A673 (cell line): Measurements from ENCODE around the gene DOCK8. TPM values are rescaled to one million over a fixed set of nuclear protein-coding genes. Genes with fewer than 3 reads are reported as not detected.

Experiments used
- BruUV-seq: library from RNA; stranded (reverse); fragments of 400-500 nt; replicated peaks from 2 replicates; lab custom pipeline; 2021; lab: Mats Ljungman, UMichigan
- CTCF ChIA-PET: fragments of 300-600 bp; sonication (Branson Sonifier 250); formaldehyde crosslinking; loops from one replicate; lab custom pipeline; 2022; ENCODE audit warnings: antibody characterized with exemption; lab: Charles Lee
- POLR2A ChIA-PET: fragments of 300-600 bp; sonication (Branson Sonifier 250); formaldehyde crosslinking; loops from one replicate; lab custom pipeline; 2022; ENCODE audit warnings: antibody characterized with exemption; ENCODE audit not compliant: low non-redundant PET; lab: Charles Lee
- DNase-seq: peaks from one replicate; pipeline ENCODE4 v3.0.0-alpha.2; 2015; ENCODE audit warnings: low spot score
- H3K27ac ChIP-seq: fragments of 200-600 bp; sonication (generic); 2 replicates; pipeline ENCODE4 v1.5.1; 2016; ENCODE audit warnings: mixed run types, low read depth, mild to moderate bottlenecking, mixed read lengths, antibody characterized with exemption, low read length; ENCODE audit not compliant: poor library complexity, severe bottlenecking
- H3K27me3 ChIP-seq: fragments of 200-600 bp; sonication (generic); replicated peaks from 2 replicates; pipeline ENCODE4 v1.6.1; 2017; ENCODE audit warnings: mixed run types, low read depth, mild to moderate bottlenecking, mixed read lengths, antibody characterized with exemption, low read length; ENCODE audit not compliant: insufficient read depth, poor library complexity
- H3K36me3 ChIP-seq: fragments of 200-600 bp; sonication (generic); 2 replicates; pipeline ENCODE4 v1.6.1; 2016; ENCODE audit warnings: mixed run types, mild to moderate bottlenecking, mixed read lengths, antibody characterized with exemption, low read length; ENCODE audit not compliant: insufficient read depth, poor library complexity, severe bottlenecking
- H3K4me1 ChIP-seq: fragments of 200-600 bp; sonication (generic); 2 replicates; pipeline ENCODE4 v1.6.1; 2017; ENCODE audit warnings: mixed run types, mild to moderate bottlenecking, mixed read lengths, antibody characterized with exemption, low read length; ENCODE audit not compliant: insufficient read depth, poor library complexity, severe bottlenecking
- H3K4me3 ChIP-seq: fragments of 200-600 bp; sonication (generic); 2 replicates; pipeline ENCODE4 v1.5.1; 2016; ENCODE audit warnings: low read depth, mixed run types, mild to moderate bottlenecking, mixed read lengths, low read length; ENCODE audit not compliant: poor library complexity, severe bottlenecking
- H3K9me3 ChIP-seq: fragments of 200-600 bp; sonication (generic); 2 replicates; pipeline ENCODE4 v1.6.1; 2016; ENCODE audit warnings: mixed run types, low read depth, mild to moderate bottlenecking, mixed read lengths, antibody characterized with exemption, low read length; ENCODE audit not compliant: poor library complexity, severe bottlenecking
- EZH2 ChIP-seq: fragments of 200-600 bp; sonication (generic); IDR thresholded peaks from 2 replicates; pipeline ENCODE4 v1.6.1; 2017; ENCODE audit warnings: borderline replicate concordance, low read depth, mild to moderate bottlenecking, mixed read lengths, antibody characterized with exemption, low read length; ENCODE audit not compliant: poor library complexity, severe bottlenecking
- intact Hi-C: fragments of 100-400 bp; cut with micrococcal nuclease; formaldehyde crosslinking; loops from one replicate; pipeline ENCODE4 v1.10.0; 2022; ENCODE audit not compliant: unreplicated experiment
- total RNA-seq: library from RNA; stranded (reverse); gene quantifications from 2 replicates; pipeline ENCODE4 v1.2.3, GENCODE V29; 2021
- TF ChIP-seq, protein P1 (sequence below): fragments of 300-800, 200-600 bp; sonication (generic); conservative IDR thresholded peaks from 2 replicates; pipeline ENCODE4 v1.5.1; 2017; ENCODE audit warnings: low read depth, mild to moderate bottlenecking, antibody characterized with exemption, low read length, moderate library complexity, mixed read lengths

DOCK8 gene
- total RNA-seq, 1 experiment from 2014 or later, result not detected

DNA sequence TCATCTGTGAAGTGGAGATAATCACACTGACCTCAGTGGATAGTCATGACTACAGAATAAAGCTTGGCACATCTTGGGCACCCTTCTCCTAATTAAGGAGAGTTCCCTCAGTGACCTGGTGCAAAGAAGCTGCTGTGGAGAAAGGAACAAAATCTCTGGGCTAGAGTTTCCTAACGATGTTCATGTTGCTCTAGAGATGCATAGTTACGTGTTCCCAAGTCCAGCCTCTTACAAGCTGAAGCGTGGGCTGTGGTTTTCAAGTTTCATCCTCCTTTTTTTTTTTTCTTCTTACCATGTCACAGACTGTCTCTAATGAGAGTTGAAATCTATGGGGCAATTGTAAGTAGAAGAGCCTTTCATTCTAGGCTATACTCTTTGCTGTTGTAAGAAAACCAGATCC is 113.8 kb downstream of the DOCK8 start:
- TF ChIP-seq, protein P1, sequence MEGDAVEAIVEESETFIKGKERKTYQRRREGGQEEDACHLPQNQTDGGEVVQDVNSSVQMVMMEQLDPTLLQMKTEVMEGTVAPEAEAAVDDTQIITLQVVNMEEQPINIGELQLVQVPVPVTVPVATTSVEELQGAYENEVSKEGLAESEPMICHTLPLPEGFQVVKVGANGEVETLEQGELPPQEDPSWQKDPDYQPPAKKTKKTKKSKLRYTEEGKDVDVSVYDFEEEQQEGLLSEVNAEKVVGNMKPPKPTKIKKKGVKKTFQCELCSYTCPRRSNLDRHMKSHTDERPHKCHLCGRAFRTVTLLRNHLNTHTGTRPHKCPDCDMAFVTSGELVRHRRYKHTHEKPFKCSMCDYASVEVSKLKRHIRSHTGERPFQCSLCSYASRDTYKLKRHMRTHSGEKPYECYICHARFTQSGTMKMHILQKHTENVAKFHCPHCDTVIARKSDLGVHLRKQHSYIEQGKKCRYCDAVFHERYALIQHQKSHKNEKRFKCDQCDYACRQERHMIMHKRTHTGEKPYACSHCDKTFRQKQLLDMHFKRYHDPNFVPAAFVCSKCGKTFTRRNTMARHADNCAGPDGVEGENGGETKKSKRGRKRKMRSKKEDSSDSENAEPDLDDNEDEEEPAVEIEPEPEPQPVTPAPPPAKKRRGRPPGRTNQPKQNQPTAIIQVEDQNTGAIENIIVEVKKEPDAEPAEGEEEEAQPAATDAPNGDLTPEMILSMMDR, result no peak
- TF ChIP-seq EZH2, result no peak
- H3K4me3 ChIP-seq, result no peak overlapping the region
- peaks cover 58% of the 10 kb centered on the region for H3K27me3 ChIP-seq
- no peaks in the 10 kb centered on the region for H3K4me1 ChIP-seq
- no TSS peak for BruUV-seq
- intact Hi-C loops, result no loop called here
- CTCF ChIA-PET, result no interaction called here
- POLR2A ChIA-PET, result interaction anchor here (0.6 kb wide), 1 partner anchor 71 kb away, joined by 4 read pairs; no protein-coding TSS in a partner anchor
- H3K9me3 ChIP-seq, result no peaks in the 10 kb centered on the region
- no peak for DNase-seq
- H3K36me3 ChIP-seq, result no peaks in the 10 kb centered on the region
- H3K27ac ChIP-seq, result no peak overlapping the region

DNA sequence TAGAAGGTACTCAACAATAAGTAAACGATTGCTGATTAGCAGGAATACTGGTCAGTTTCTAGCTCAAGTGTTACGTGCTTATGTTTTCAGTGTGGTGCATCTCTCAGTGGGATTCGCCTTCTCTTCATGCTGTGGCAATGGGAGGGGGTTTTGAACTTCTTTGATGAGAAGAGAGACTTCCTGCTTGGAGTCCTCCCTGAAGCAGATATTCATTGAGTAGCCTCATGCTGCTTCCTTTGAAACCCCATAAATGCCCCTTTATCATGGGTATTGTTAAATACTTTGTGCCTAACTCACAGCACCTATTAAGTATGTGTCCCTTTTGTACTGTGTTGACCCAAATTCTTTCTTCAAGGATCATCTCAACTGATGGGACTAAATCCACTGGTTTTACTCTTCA is 116.5 kb downstream of the DOCK8 start:
- no peak for DNase-seq
- TF ChIP-seq, protein P1, result no peak
- TF ChIP-seq EZH2, result no peak
- no peaks in the 10 kb centered on the region for H3K36me3 ChIP-seq
- no peaks in the 10 kb centered on the region for H3K9me3 ChIP-seq
- intact Hi-C loops, result no loop called here
- H3K4me1 ChIP-seq, result no peaks in the 10 kb centered on the region
- H3K27ac ChIP-seq, result no peak overlapping the region
- H3K27me3 ChIP-seq, result peaks cover 61% of the 10 kb centered on the region
- ChIA-PET CTCF (no interaction called here), POLR2A (no interaction called here)
- H3K4me3 ChIP-seq, result no peak overlapping the region
- BruUV-seq, result no TSS peak

DNA sequence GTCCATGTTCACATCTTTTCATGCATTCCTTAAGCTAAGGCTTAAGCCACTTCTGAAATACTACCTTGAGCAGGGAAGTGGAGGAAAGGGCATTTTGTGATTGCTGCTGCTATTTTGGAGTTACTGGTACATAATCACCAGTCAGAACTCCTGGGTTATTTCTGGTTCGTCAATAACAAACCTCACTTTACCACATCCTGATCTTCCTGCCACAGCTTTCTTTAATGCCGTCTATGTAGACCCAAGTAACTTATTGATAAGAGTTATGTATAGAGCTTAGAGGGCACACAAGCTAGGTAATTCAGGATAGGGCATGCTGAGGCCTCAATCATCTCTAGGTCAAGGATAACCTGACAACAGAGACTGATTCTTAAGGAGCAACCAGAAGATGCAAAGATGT is 120.7 kb downstream of the DOCK8 start:
- TF ChIP-seq, protein P1, result no peak
- TF ChIP-seq EZH2, result no peak
- CTCF ChIA-PET, result no interaction called here
- POLR2A ChIA-PET, result no interaction called here
- H3K4me3 ChIP-seq, result no peak overlapping the region
- peaks cover 61% of the 10 kb centered on the region for H3K27me3 ChIP-seq
- DNase-seq, result no peak
- no peaks in the 10 kb centered on the region for H3K36me3 ChIP-seq
- no peaks in the 10 kb centered on the region for H3K4me1 ChIP-seq
- intact Hi-C loops, result no loop called here
- H3K9me3 ChIP-seq, result no peaks in the 10 kb centered on the region
- H3K27ac ChIP-seq, result no peak overlapping the region
- no TSS peak for BruUV-seq
